ENCODE data around the gene GSX2. TPM values are rescaled to one million over a fixed set of nuclear protein-coding genes. Genes with fewer than 3 reads are reported as not detected.

The GSX2 gene
- total RNA-seq, 4 donors from 2014 or later = not detected

DNA sequence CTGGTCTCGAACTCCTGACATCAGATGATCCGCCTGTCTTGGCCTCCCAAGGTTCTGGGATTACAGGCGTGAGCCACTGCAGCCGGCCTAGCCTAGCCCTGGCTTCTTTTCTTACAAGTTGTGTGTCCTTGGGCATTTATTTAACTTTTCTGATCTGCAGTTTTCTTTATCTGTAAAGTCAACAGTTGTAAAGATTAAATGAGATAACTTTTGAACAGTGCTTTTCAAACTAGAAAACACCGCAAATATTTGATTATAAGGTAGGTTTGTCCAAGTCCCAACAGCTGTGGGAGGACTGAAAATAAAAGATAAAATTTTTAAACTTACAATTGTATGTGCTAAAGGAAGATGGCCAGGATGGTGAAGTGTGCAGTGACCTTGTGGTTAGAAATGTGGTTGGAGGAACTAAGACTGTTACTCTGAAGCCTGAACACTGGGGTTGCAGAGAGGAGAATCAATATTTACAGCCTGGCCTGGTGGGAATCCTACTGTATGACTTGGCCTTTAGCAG lies 44.8 kb downstream of the GSX2 start:
- TF ChIP-seq, protein P1, sequence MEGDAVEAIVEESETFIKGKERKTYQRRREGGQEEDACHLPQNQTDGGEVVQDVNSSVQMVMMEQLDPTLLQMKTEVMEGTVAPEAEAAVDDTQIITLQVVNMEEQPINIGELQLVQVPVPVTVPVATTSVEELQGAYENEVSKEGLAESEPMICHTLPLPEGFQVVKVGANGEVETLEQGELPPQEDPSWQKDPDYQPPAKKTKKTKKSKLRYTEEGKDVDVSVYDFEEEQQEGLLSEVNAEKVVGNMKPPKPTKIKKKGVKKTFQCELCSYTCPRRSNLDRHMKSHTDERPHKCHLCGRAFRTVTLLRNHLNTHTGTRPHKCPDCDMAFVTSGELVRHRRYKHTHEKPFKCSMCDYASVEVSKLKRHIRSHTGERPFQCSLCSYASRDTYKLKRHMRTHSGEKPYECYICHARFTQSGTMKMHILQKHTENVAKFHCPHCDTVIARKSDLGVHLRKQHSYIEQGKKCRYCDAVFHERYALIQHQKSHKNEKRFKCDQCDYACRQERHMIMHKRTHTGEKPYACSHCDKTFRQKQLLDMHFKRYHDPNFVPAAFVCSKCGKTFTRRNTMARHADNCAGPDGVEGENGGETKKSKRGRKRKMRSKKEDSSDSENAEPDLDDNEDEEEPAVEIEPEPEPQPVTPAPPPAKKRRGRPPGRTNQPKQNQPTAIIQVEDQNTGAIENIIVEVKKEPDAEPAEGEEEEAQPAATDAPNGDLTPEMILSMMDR (IDR thresholded peaks at IDR 0.05) = no peak
- ATAC-seq (ENCODE audit: low FRiP score) = no peak
- DNase-seq (ENCODE audit: low spot score) = no peak

DNA sequence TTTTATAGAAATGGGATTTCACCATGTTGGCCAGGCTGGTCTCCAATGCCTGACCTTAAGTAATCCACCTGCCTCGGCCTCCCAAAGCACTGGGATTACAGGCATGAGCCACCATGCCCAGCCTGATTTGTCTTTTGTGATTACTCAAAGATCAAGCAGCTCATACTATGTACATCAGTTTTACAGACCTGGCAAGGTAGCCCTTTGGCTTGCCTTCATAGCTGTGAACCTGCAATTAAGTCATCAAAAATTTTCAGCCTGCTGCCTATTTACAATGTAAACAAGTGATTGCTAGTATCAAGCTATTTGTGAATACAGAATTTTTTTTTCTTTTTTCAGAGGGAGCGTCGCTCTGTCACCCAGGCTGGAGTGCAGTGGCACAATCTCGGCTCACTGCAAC lies 46.2 kb downstream of the GSX2 start:
- TF ChIP-seq, protein P1 (IDR thresholded peaks at IDR 0.05) = no peak
- no peak for DNase-seq (ENCODE audit: low spot score)
- no peak for ATAC-seq (ENCODE audit: low FRiP score)

DNA sequence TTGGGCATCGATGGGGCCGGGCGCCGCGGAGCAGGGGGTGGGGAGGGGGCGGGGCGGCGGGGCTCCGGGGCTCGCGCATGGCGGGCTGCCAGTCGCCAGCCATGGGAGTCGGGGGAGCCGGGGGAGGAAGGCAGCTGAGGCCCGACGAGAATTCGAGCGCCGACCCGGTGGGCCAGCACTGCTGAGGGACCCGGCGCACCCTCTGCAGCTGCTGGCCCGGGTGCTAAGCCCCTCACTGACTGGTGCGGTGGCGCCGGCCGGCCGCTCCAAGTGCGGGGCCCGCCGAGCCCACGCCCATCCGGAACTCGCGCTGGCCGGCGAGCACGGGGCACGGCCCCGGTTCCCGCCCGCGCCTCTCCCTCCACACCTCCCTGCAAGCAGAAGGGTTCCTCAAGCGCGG lies 49.4 kb downstream of the GSX2 start:
- ATAC-seq (ENCODE audit: low FRiP score) = no peak
- TF ChIP-seq, protein P1 (IDR thresholded peaks at IDR 0.05) = no peak
- DNase-seq (ENCODE audit: low spot score) = no peak

Small RNAs within 50 kb of the gene (small RNA-seq; reads per million reads assigned to genes)
- gene AC110792.1 = not detected

Other genes with a start within 250 kb of the GSX2 start
- 10 to 100 TPM; 25.2 to 65.2 (median 41.4) TPM for gene CHIC2, start 35.6 kb upstream of the GSX2 start, total RNA-seq
- gene PDGFRA, start 129.1 kb downstream of the GSX2 start, total RNA-seq = 100 to 1,000 TPM; 135 to 272 (median 163) TPM

Data from omental fat pad (tissue), 4 donors.